ENCODE measurements around the gene GPC6. TPM values are rescaled to one million over a fixed set of nuclear protein-coding genes. Genes with fewer than 3 reads are reported as not detected.

Gene GPC6
- total RNA-seq, 6 donors from 2014 or later: 1.3 to 7.3 (median 3.4) TPM

DNA sequence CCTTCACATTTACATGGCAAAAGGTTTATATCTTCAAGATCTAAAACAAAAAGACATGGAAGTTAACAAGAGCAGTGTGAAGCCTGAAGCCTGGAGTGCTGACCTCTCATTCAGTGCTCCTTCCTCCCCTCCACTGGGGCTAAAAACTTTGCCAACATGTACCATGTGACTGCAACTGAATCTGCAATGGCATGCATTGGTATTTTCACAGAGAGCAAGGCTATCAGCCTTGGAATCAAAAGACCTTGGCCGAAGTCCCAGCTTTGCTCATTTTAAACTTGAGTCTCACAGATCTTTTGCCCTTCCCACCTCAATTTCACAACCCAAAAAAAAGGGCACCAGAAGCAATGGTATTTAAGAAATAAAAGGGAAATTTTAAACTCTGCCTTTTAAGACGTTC lies 927.8 kb downstream of the GPC6 start:
- DNase-seq (peak in 1 of 2 donors; percentile 23), ATAC-seq (ENCODE audit: low FRiP score in 2 of 2) (no peak)
- Histone ChIP-seq H3K9me3 (no peaks in the 10 kb centered on the region), H3K4me3 (no peak overlapping the region), H3K27ac (no peak overlapping the region), H3K4me1 (peaks cover 0 to 3% (median 0%) of the 10 kb centered on the region in 4 donors), H3K27me3 (no peaks in the 10 kb centered on the region), H3K36me3 (no peaks in the 10 kb centered on the region)
- 30 to 36% methylated on average over 2 of the region's 2 CpGs for WGBS, 2 donors
- no peak for TF ChIP-seq EP300 (IDR thresholded peaks at IDR 0.05)
- no peak for TF ChIP-seq CTCF (IDR thresholded peaks at IDR 0.05)
- no peak for TF ChIP-seq POLR2AphosphoS5 (IDR thresholded peaks at IDR 0.05)
- TF ChIP-seq POLR2A (IDR thresholded peaks at IDR 0.05): no peak

DNA sequence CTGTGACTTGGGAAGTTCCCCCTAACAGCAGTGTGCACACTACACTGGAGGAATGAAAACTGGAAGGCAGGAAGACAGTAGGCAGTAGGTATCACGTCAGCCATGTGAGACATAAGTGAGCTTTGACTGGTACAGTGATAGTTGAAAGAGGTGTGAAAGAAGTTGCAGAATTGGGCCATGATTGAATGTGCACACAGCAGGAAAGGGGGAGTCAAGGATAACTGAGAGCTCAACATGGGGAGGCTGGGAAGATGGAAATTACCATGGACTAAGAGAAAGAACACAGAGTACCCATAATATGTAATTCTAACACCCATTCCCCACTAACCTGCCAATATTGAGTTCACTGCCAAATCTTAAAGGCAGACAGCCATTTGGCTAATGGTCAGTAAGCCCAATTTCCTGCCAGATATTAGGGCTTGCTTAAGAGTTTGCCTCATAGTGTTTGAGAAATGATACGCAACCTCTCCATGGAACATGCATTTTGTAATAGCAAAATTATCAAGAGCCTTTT lies 931.2 kb downstream of the GPC6 start:
- H3K4me3 ChIP-seq: no peak overlapping the region
- DNase-seq (no peak), ATAC-seq (ENCODE audit: low FRiP score in 2 of 2) (peak in 1 of 2 donors; percentile 77)
- no peaks in the 10 kb centered on the region for H3K27me3 ChIP-seq
- H3K27ac ChIP-seq: no peak overlapping the region
- no peaks in the 10 kb centered on the region for H3K36me3 ChIP-seq
- peaks cover 0 to 3% (median 0%) of the 10 kb centered on the region in 4 donors for H3K4me1 ChIP-seq
- peak in 1 of 2 donors; percentile 21 for TF ChIP-seq POLR2AphosphoS5 (IDR thresholded peaks at IDR 0.05)
- TF ChIP-seq EP300 (IDR thresholded peaks at IDR 0.05): no peak
- H3K9me3 ChIP-seq: no peaks in the 10 kb centered on the region
- 37% methylated on average over 2 of the region's 2 CpGs for WGBS, 2 donors

- ATAC-seq (ENCODE audit: low FRiP score in 2 of 2) (no peak), DNase-seq (no peak)
- 82 to 85% methylated on average over 2 of the region's 2 CpGs for WGBS, 2 donors
- Histone ChIP-seq H3K27me3 (no peaks in the 10 kb centered on the region), H3K36me3 (no peaks in the 10 kb centered on the region), H3K4me1 (no peaks in the 10 kb centered on the region), H3K4me3 (no peak overlapping the region), H3K27ac (no peak overlapping the region), H3K9me3 (no peaks in the 10 kb centered on the region)
- TF ChIP-seq POLR2A (IDR thresholded peaks at IDR 0.05): no peak
- no peak for TF ChIP-seq POLR2AphosphoS5 (IDR thresholded peaks at IDR 0.05)
- TF ChIP-seq CTCF (IDR thresholded peaks at IDR 0.05): no peak
- TF ChIP-seq EP300 (IDR thresholded peaks at IDR 0.05): no peak
Observed at GRCh38 chr13:94160875-94161274, 934.3 kb downstream of the GPC6 start.

DNA sequence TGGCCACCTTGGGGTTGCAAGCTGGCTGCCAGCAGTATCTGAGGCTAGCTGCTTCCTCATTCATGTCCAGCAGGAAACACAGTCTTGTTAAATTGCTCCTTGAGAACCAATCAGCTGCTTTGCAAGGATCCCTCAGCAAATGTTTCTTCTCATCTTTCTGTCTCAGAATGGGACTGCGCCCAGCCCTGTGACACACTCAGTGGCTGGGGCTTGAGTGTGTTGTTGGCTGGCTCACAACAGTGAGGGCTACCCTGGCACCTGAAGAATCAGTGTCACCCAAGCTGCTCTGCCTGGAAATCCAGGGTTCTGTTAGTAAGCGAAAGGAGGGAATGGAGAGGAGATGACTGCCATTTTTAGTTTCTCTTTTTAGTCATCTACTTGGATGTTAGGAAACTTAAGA lies 935.7 kb downstream of the GPC6 start:
- Histone ChIP-seq H3K4me3 (no peak overlapping the region), H3K9me3 (no peaks in the 10 kb centered on the region), H3K4me1 (no peaks in the 10 kb centered on the region), H3K27ac (no peak overlapping the region), H3K27me3 (no peaks in the 10 kb centered on the region), H3K36me3 (no peaks in the 10 kb centered on the region)
- 80 to 86% methylated on average over 2 of the region's 2 CpGs for WGBS, 2 donors
- no peak for DNase-seq
- no peak for ATAC-seq (ENCODE audit: low FRiP score in 2 of 2)
- no peak for TF ChIP-seq POLR2A (IDR thresholded peaks at IDR 0.05)
- TF ChIP-seq POLR2AphosphoS5 (IDR thresholded peaks at IDR 0.05): peak in 1 of 2 donors; percentile 10
- TF ChIP-seq CTCF (IDR thresholded peaks at IDR 0.05): no peak
- no peak for TF ChIP-seq EP300 (IDR thresholded peaks at IDR 0.05)

DNA sequence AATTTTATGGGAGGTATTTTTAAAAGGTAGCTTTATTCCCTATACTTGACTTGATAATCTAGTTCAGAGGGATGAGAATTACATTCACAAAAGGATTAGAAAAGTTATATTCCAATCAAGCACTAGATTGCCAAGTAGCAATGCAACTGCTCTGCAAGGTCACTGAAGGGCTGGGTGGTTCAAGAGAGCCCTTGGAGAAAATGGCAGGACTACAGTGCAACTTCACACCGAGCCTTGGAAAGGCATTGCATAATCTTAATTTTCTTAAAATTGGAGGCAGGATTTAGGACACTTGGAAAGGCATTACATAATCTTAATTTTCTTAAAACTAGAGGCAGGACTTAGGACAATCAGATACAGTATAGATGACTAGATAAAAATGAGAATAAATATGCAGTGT lies 936.9 kb downstream of the GPC6 start:
- Histone ChIP-seq H3K4me3 (no peak overlapping the region), H3K9me3 (no peaks in the 10 kb centered on the region), H3K27ac (no peak overlapping the region), H3K4me1 (no peaks in the 10 kb centered on the region), H3K36me3 (no peaks in the 10 kb centered on the region), H3K27me3 (no peaks in the 10 kb centered on the region)
- no peak for TF ChIP-seq POLR2A (IDR thresholded peaks at IDR 0.05)
- no peak for TF ChIP-seq POLR2AphosphoS5 (IDR thresholded peaks at IDR 0.05)
- TF ChIP-seq EP300 (IDR thresholded peaks at IDR 0.05): no peak
- no peak for TF ChIP-seq CTCF (IDR thresholded peaks at IDR 0.05)
- DNase-seq (no peak), ATAC-seq (ENCODE audit: low FRiP score in 2 of 2) (no peak)
- WGBS, 2 donors: 55 to 65% methylated on average over 1 of the region's 1 CpG
